HG03442 (cell line): ENCODE data around the gene LMO1.

Experiments used
- ATAC-seq: cut with Tn5 transposase; IDR thresholded peaks from one replicate; pipeline ENCODE4 v1.9.1; 2021; ENCODE audit warnings: mild to moderate bottlenecking, moderate library complexity; ENCODE audit not compliant: unreplicated experiment

Gene LMO1

GRCh38 chr11:8288824-8289491 lies 25.3 kb upstream of the LMO1 start:
- no peak for ATAC-seq

- no peak for ATAC-seq
Measured at GRCh38 chr11:8288166-8288772, 24.6 kb upstream of the LMO1 start.

GRCh38 chr11:8287703-8288102 lies 24.0 kb upstream of the LMO1 start:
- ATAC-seq = no peak

- no peak for ATAC-seq
Measured at GRCh38 chr11:8287297-8287696, 23.6 kb upstream of the LMO1 start.

GRCh38 chr11:8286886-8287285 lies 23.2 kb upstream of the LMO1 start:
- no peak for ATAC-seq

GRCh38 chr11:8285796-8286195 lies 22.1 kb upstream of the LMO1 start:
- ATAC-seq = no peak

GRCh38 chr11:8285228-8285627 lies 21.6 kb upstream of the LMO1 start:
- no peak for ATAC-seq

- no peak for ATAC-seq
Measured at GRCh38 chr11:8283465-8284230, 20.0 kb upstream of the LMO1 start.

GRCh38 chr11:8283100-8283464 lies 19.4 kb upstream of the LMO1 start:
- ATAC-seq = no peak

GRCh38 chr11:8282631-8283030 lies 19.0 kb upstream of the LMO1 start:
- ATAC-seq = no peak

GRCh38 chr11:8281266-8281665 lies 17.6 kb upstream of the LMO1 start:
- ATAC-seq = no peak

GRCh38 chr11:8277691-8278090 lies 14.0 kb upstream of the LMO1 start:
- no peak for ATAC-seq

GRCh38 chr11:8276528-8276927 lies 12.8 kb upstream of the LMO1 start:
- ATAC-seq = no peak

- no peak for ATAC-seq
Measured at GRCh38 chr11:8273287-8273686, 9.6 kb upstream of the LMO1 start.

- no peak for ATAC-seq
Measured at GRCh38 chr11:8271106-8271886, 7.6 kb upstream of the LMO1 start.

- no peak for ATAC-seq
Measured at GRCh38 chr11:8269636-8270035, 6.0 kb upstream of the LMO1 start.

GRCh38 chr11:8268530-8269400 lies 5.1 kb upstream of the LMO1 start:
- ATAC-seq = no peak

GRCh38 chr11:8267831-8268529 lies 4.3 kb upstream of the LMO1 start:
- ATAC-seq = no peak

- ATAC-seq = no peak
Measured at GRCh38 chr11:8267280-8267679, 3.6 kb upstream of the LMO1 start.
